ENCODE measurements around the gene XBP1.

- no peak for TF ChIP-seq POLR2A (IDR thresholded peaks at IDR 0.05)
- TF ChIP-seq, protein P1, sequence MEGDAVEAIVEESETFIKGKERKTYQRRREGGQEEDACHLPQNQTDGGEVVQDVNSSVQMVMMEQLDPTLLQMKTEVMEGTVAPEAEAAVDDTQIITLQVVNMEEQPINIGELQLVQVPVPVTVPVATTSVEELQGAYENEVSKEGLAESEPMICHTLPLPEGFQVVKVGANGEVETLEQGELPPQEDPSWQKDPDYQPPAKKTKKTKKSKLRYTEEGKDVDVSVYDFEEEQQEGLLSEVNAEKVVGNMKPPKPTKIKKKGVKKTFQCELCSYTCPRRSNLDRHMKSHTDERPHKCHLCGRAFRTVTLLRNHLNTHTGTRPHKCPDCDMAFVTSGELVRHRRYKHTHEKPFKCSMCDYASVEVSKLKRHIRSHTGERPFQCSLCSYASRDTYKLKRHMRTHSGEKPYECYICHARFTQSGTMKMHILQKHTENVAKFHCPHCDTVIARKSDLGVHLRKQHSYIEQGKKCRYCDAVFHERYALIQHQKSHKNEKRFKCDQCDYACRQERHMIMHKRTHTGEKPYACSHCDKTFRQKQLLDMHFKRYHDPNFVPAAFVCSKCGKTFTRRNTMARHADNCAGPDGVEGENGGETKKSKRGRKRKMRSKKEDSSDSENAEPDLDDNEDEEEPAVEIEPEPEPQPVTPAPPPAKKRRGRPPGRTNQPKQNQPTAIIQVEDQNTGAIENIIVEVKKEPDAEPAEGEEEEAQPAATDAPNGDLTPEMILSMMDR (IDR thresholded peaks at IDR 0.05 in 4 of 5, conservative IDR thresholded peaks at IDR 0.05 in 1 of 5): no peak
Measured at GRCh38 chr22:28832731-28833130, 32.4 kb upstream of the XBP1 start.

Measured in gastrocnemius medialis (tissue), 4 donors.